Hippocampal formation (tissue), 2 donors: ENCODE results near the gene SLC35F3.

Experiments
- DNase-seq, 2 donors: peaks; one replicate each; lab custom pipeline; 2025; lab: John Stamatoyannopoulos, UW

Gene SLC35F3

DNA sequence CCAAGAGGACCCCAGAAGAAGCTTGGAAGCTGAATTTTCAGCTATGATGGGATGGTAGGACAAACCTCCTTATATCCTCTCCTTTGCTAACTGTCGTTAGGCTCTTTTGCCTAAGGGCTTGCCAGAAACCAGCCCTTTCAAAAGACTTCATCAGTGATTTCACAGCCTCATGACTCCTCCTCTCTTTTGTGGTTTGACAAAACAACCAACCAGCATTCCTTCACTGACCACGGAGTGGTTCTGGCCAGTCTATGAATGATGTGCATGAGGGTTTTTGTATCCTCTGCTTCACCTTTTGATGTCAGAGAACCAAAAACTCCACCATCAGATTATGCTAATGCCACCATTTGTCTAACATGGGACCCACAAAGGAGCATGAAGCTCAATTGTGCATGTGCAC is 351.9 kb downstream of the SLC35F3 start:
- no peak for DNase-seq

DNA sequence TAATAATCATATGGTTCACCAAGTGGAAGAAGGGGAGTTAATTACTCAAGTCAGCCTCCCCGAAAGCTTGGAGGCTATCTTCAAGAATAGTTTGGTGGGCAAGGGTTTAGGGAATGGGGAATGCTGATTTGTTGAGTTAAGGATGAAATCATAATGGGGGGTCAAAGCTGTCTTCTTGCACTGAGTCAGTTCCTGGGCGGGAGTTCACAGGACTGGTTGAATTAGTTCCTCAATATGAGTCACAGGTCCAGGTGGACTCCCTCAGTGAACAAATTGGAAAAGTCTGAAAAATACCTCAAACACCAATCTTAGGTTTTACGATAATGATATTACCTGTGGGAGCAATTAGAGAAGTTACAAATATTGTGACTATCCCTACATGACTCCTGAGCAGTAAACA is 353.6 kb downstream of the SLC35F3 start:
- DNase-seq, result no peak

GRCh38 chr1:234260578-234260977 is 356.1 kb downstream of the SLC35F3 start:
- no peak for DNase-seq

DNA sequence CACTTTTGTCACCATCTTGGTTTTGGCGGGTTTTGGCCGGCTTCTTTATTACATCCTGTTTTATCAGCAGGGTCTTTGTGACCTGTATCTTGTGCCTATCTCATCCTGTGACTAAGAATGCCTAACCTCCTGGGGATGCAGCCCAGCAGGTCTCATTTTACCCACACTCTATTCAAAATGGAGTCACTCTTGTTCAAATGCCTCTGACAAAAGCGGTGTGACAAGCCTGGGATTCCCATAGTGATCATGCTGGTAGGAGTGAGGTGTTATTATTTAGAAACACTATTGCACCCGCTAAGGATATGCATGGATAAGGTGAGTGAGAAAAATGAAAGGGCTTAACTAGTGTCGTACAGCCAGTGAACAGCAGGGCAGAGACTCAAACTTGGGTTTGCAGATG is 357.1 kb downstream of the SLC35F3 start:
- DNase-seq, result no peak

- DNase-seq, result no peak
Observed at GRCh38 chr1:234262007-234262753, 357.7 kb downstream of the SLC35F3 start.

DNA sequence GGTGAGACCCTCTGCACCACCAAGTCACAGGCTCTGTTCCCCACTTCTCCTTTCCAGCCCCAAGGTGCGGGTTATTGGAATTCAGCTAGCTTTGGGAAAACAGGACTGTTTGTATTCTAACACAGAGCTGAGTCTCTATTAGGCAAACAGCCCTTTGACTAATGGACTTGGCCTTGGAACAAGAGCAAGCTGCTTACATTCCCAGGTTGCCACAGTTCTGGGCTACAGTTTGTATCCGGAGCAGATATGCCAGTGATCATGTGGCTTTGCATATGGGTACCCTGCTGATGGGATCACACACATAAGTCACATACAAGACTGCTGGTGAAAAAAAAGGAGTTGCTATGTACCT is 358.3 kb downstream of the SLC35F3 start:
- no peak for DNase-seq

DNA sequence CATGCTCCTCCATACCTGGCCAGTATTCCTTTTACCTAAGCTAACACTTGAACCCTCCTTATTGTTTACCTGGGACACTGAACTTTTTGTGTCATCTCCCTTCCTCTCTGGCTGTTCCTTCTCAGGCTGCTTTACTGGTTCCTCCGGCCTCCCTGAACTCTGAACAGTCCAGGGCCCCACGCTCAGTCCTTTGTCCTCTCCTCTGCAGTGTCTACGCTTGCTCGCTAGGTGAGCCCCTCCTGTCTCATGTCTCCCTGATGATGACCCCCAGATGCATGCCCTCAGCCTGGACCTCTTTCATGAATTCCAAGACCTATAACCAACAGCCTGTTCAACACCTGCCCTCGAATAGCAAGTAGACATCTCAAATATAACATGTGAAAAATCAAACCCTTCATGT is 360.4 kb downstream of the SLC35F3 start:
- DNase-seq, result no peak

- no peak for DNase-seq
Observed at GRCh38 chr1:234265321-234265720, 360.8 kb downstream of the SLC35F3 start.

DNA sequence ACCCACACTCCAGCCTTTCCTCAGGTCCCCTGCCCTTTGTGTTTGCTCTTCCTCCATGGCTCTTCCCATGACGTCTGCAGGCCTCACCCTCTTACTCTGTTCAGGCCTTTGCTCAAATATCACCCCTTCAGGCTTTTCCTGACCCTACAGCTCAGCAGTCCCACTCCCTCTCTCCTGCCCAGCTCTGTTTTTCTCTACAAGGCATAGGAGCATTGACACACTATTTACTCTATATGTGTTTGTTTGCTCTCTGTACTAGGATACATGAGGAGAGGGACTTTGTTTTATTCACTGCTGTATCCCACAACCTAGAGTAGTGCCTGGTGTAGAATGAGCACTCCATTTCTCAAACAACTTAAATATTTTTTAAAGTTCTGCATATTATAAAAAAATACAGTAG is 361.4 kb downstream of the SLC35F3 start:
- DNase-seq, result no peak

GRCh38 chr1:234270093-234270492 is 365.6 kb downstream of the SLC35F3 start:
- no peak for DNase-seq

GRCh38 chr1:234270581-234271242 is 366.2 kb downstream of the SLC35F3 start:
- no peak for DNase-seq

DNA sequence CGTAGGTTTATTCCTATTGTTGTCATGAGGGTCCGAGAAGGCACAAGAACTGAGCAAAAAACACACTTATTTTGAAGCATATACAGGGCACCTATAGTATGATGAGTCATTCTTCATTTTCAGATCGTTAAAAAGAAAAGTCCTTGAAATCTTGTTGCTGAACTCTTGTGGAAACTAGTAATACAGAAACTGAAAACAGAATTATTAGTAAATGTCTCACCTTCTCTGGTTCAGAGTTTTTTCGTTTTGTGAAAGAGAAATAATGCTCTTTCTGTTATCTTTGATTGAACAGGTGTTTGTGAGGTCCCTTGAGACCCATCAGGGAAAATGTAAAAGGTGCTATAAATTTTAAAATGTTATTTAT is 366.7 kb downstream of the SLC35F3 start:
- no peak for DNase-seq

DNA sequence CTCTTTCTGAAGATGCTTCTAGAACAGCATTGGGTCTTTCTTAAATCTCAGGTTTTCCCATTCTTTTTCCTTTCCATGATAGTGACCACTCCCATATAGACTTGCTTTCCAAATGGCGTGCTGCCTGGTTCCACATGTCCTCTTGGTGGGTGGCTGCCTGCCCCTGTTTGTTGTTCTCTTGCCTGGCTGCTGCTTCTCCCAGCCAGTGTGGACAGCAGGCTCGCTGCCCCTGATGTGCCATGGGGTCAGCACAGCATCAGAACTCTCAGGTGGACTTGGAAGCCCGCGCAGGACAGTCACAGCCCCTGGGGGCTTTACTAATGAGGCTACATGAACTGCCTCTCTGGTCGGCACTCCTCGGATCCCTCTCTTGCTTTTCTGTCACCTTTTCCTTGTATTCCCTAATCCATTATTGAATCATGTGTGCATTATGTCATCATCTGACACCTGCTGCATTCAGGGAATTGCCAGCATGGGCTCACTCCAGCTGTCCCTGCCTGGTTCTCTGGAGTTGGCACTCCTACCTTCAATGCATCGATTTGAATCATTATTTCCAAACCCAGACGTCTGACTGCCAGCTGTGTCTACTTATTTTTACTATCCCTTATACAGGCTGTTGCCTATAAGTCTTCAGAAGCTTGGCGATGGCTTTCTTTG is 368.3 kb downstream of the SLC35F3 start:
- no peak for DNase-seq

GRCh38 chr1:234273981-234274380 is 369.5 kb downstream of the SLC35F3 start:
- no peak for DNase-seq

- DNase-seq, result no peak
Observed at GRCh38 chr1:234276151-234276788, 371.8 kb downstream of the SLC35F3 start.

- peak in 1 of 2 donors; percentile 28 for DNase-seq
Observed at GRCh38 chr1:234277161-234277868, 372.8 kb downstream of the SLC35F3 start.

DNA sequence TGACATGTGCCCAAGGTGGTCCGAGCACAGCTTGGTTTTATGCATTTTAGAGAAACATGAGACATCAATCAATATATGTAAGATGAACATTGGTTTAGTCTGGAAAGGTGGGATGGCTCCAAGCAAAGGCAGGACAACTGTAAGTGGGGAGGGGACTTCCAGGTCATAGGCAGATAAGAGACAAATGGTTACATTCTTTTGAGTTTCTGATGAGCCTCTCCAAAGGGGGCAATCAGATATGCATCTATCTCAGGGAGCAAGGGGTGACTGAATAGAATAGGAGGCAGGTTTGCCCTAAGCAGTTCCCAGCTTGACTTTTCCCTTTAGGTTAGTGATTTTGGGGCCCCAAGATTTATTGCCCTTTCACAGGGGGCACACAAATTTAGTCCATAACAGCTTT is 374.5 kb downstream of the SLC35F3 start:
- no peak for DNase-seq

- no peak for DNase-seq
Observed at GRCh38 chr1:234280500-234280899, 376.0 kb downstream of the SLC35F3 start.

DNA sequence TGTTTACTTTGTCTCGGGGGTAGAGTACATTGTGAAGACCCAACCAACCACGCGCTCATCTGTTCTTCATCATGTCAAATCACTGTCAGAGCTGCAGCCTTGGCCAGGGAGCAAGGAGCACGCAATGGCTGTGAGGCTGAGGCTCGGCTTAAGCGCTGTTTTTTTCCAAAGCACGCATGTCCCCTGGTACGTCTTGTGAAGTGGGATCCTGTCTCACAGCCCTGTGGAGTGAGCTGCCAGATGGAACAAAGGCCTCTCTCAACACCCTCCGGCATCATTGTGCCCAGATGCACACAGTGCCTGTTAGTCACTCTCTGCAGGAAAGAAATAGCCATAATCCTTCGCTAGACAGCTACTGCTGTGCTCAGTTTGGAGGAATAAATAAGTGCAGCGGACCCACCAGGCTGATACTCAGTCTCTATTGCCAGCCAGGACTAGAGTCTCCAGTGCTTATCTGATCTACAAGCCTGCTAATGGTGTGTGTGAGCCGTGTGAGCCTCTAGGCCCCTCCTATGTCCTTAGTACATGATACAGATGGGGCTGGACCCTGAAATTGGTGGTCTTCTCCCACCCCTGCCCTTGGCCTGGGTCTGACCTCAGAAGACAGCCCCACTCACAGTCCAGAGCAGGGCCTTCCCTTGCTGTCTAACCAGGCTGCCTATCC is 377.5 kb downstream of the SLC35F3 start:
- DNase-seq, result peak; percentile 52 to 54

GRCh38 chr1:234286206-234286605 is 381.7 kb downstream of the SLC35F3 start:
- no peak for DNase-seq

GRCh38 chr1:234288946-234289345 is 384.5 kb downstream of the SLC35F3 start:
- DNase-seq, result no peak
